ENCODE data around the gene KCNJ11. TPM values are rescaled to one million over a fixed set of nuclear protein-coding genes. Genes with fewer than 3 reads are reported as not detected.

Gene KCNJ11
- total and polyA plus RNA-seq, 2 of the 4 experiments (the other 2 are of a cell fraction), result not detected

GRCh38 chr11:17387811-17388210 lies 648 bp downstream of the KCNJ11 start:
- Histone ChIP-seq H2BK120ac (ENCODE audit: low read depth, low read length) (no peak overlapping the region), H3K79me1 (ENCODE audit: low read depth in 1 of 2, low read length in 2 of 2) (no peaks in the 10 kb centered on the region), H4K8ac (ENCODE audit: low read depth in 2 of 2, low read length in 2 of 2) (no peak overlapping the region), H2AK9ac (replicated peaks; ENCODE audit: low read depth, low read length, poor library complexity) (no peak overlapping the region), H3K36me3 (ENCODE audit: control insufficient read depth, insufficient read depth, low read length) (no peaks in the 10 kb centered on the region), H3K4ac (ENCODE audit: low read depth, low read length) (no peak overlapping the region), H3K4me3 (ENCODE audit: insufficient read depth, low read depth, low read length) (no peak overlapping the region), H4K20me1 (ENCODE audit: insufficient read depth, low read length) (no peaks in the 10 kb centered on the region), H3K27me3 (ENCODE audit: control insufficient read depth, insufficient read depth, low read length) (peaks cover 24% of the 10 kb centered on the region; the same call in 1 of the 2 replicates), H3K4me1 (ENCODE audit: control insufficient read depth, insufficient read depth, low read length) (no peaks in the 10 kb centered on the region), H3K9ac (ENCODE audit: low read depth, low read length) (no peak overlapping the region), H3K9me3 (ENCODE audit: control insufficient read depth, insufficient read depth, low read length) (no peaks in the 10 kb centered on the region), H3K4me2 (ENCODE audit: low read depth, low read length) (no peak overlapping the region), H2BK15ac (ENCODE audit: low read depth, low read length) (no peak overlapping the region), H2BK5ac (ENCODE audit: low read depth, low read length, poor library complexity, severe bottlenecking) (no peak overlapping the region), H3K9me1 (ENCODE audit: insufficient read depth, low read length) (peaks cover 8% of the 10 kb centered on the region), H3K14ac (replicated peaks; ENCODE audit: low read depth, low read length) (no peak overlapping the region), H4K91ac (ENCODE audit: insufficient read depth, low read depth, low read length) (no peak overlapping the region), H3K27ac (ENCODE audit: insufficient read depth, low read length) (no peak overlapping the region), H4K5ac (ENCODE audit: low read depth, low read length) (no peak overlapping the region), H2BK20ac (ENCODE audit: low read depth, low read length) (no peak overlapping the region), H3K56ac (ENCODE audit: extremely low read depth, insufficient read depth, low read length) (no peak overlapping the region), H3K18ac (ENCODE audit: low read depth, low read length) (no peak overlapping the region), H3K23ac (ENCODE audit: low read depth, low read length) (no peak overlapping the region), H2AK5ac (ENCODE audit: low read depth, low read length) (no peak overlapping the region), H2AFZ (replicated peaks; ENCODE audit: low read length, poor library complexity) (no peak overlapping the region)
- TF ChIP-seq RCOR1 (IDR thresholded peaks at IDR 0.05; ENCODE audit: insufficient replicate concordance, low read length) (no peak), MXI1 (IDR thresholded peaks at IDR 0.05; ENCODE audit: borderline replicate concordance, low read depth, low read length) (no peak), CTCF (conservative IDR thresholded peaks at IDR 0.05; ENCODE audit: low read depth, low read length) (no peak), SMC3 (IDR thresholded peaks at IDR 0.05; ENCODE audit: low read depth, low read length) (no peak), ELK1 (IDR thresholded peaks at IDR 0.05; ENCODE audit: borderline replicate concordance, low read depth, low read length) (no peak), MAFK (IDR thresholded peaks at IDR 0.05; ENCODE audit: low read depth, low read length) (no peak), BHLHE40 (IDR thresholded peaks at IDR 0.05; ENCODE audit: low read depth, low read length) (no peak), MAZ (IDR thresholded peaks at IDR 0.05; ENCODE audit: borderline replicate concordance, low read depth, low read length) (no peak), CEBPB (IDR thresholded peaks at IDR 0.05; ENCODE audit: low read depth, low read length) (no peak), NFE2L2 (IDR thresholded peaks at IDR 0.05; ENCODE audit: low read depth, low read length) (no peak), FOS (IDR thresholded peaks at IDR 0.05; ENCODE audit: low read depth, low read length) (no peak), CHD1 (IDR thresholded peaks at IDR 0.05; ENCODE audit: low read depth, low read length) (no peak)
- TF ChIP-seq, protein P1, sequence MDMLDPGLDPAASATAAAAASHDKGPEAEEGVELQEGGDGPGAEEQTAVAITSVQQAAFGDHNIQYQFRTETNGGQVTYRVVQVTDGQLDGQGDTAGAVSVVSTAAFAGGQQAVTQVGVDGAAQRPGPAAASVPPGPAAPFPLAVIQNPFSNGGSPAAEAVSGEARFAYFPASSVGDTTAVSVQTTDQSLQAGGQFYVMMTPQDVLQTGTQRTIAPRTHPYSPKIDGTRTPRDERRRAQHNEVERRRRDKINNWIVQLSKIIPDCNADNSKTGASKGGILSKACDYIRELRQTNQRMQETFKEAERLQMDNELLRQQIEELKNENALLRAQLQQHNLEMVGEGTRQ (IDR thresholded peaks at IDR 0.05; ENCODE audit: low read depth, low read length), result no peak
- intact Hi-C loops (cut with micrococcal nuclease), result loop anchor here (1.0 kb wide), 1 partner anchor 116 kb away; no protein-coding TSS in a partner anchor
- WGBS, 2 experiments (ENCODE audit: extremely low coverage in 2 of 2, insufficient read length in 1 of 2), result 95% methylated on average over 14 of the region's 20 CpGs; no CpG with 5 or more reads in 1 of the 2 experiments
- dilution Hi-C loops (cut with HindIII; ENCODE audit: low sequenced_read_pairs, unreplicated experiment), result no loop called here
- no peak for ATAC-seq (ENCODE audit: low read depth)
- in situ Hi-C loops (cut with MboI; ENCODE audit: low sequenced_read_pairs), result no loop called here
- POLR2A ChIA-PET (ENCODE audit: unreplicated experiment), result no interaction called here
- BruUV-seq (replicated peaks), result no TSS peak
- CTCF ChIA-PET, result no interaction called here
- DNase-seq, result no peak
